Neutrophil (primary cell): Measurements from ENCODE around the gene PRTFDC1.

Experiments used
- H3K27ac ChIP-seq: fragments of 200-600 bp; sonication (generic); 2 replicates; pipeline ENCODE4 v1.5.1; 2016; ENCODE audit warnings: mild to moderate bottlenecking, moderate library complexity
- H3K27me3 ChIP-seq: fragments of 200-600 bp; sonication (generic); 2 replicates; pipeline ENCODE4 v1.6.0; 2016; ENCODE audit warnings: mild to moderate bottlenecking
- H3K36me3 ChIP-seq: fragments of 200-600 bp; sonication (generic); 2 replicates; pipeline ENCODE4 v1.5.1; 2017
- H3K4me1 ChIP-seq, 2 experiments: fragments of 200-600 bp in 1 of 2; sonication (generic) in 1 of 2; 1 replicate in 1 of 2; 2 replicates in 1 of 2; pipeline versions ENCODE4 v1.5.1 to v1.6.1; 2013 to 2016; ENCODE audit warnings: low read depth in 1 of 2, low read length in 1 of 2, mild to moderate bottlenecking in 1 of 2, moderate library complexity in 1 of 2; ENCODE audit not compliant: control insufficient read depth in 1 of 2, insufficient read depth in 1 of 2
- H3K4me3 ChIP-seq, 2 experiments: fragments of 200-600 bp in 1 of 2; sonication (generic) in 1 of 2; 1 replicate in 1 of 2; 2 replicates in 1 of 2; pipeline ENCODE4 v1.5.1; 2013 to 2016; ENCODE audit warnings: low read depth in 1 of 2, low read length in 1 of 2, mild to moderate bottlenecking in 1 of 2, moderate library complexity in 1 of 2
- H3K9me3 ChIP-seq: fragments of 200-600 bp; sonication (generic); 2 replicates; pipeline ENCODE4 v1.5.1; 2016
- TF ChIP-seq, protein P1 (sequence below): fragments of 200-600 bp; sonication (generic); IDR thresholded peaks from 2 replicates; pipeline ENCODE4 v1.5.1; 2016; ENCODE audit warnings: antibody characterized with exemption

The PRTFDC1 gene

DNA sequence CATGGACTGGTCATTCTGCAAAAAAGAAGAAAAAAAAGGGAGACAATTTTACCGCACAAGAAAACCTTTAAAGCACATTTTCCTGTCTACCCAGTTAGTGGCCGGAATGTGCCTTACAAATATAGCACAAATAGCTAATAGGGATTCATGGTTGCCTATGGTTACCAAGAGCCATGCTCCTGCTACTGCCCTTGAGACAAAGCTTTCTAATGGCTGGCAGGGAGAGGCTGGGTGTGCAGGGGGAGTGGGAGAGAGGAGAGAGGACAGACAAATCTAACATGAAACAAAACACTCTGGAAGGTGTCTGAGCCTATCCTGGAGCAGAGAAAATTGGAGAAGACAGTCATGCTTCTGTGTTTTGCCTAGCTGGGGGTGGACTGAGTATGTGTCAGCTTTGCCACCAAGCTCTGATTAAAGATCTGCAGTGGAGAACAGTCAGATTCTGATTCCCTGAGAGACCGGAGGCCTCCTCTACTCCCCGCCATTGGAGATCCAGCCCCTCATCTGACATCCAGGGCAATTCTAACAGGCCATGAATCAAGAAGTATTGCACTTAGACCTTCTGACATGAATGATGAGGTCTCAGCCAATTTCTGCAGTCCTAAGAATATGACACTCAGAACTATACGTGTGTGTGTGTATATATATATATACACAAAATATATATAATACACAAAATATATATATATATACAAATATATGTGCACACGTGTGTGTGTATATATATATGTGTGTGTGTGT, 80.2 kb downstream of the PRTFDC1 start:
- no peaks in the 10 kb centered on the region for H3K9me3 ChIP-seq
- H3K27ac ChIP-seq = no peak overlapping the region
- TF ChIP-seq, protein P1, sequence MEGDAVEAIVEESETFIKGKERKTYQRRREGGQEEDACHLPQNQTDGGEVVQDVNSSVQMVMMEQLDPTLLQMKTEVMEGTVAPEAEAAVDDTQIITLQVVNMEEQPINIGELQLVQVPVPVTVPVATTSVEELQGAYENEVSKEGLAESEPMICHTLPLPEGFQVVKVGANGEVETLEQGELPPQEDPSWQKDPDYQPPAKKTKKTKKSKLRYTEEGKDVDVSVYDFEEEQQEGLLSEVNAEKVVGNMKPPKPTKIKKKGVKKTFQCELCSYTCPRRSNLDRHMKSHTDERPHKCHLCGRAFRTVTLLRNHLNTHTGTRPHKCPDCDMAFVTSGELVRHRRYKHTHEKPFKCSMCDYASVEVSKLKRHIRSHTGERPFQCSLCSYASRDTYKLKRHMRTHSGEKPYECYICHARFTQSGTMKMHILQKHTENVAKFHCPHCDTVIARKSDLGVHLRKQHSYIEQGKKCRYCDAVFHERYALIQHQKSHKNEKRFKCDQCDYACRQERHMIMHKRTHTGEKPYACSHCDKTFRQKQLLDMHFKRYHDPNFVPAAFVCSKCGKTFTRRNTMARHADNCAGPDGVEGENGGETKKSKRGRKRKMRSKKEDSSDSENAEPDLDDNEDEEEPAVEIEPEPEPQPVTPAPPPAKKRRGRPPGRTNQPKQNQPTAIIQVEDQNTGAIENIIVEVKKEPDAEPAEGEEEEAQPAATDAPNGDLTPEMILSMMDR = no peak
- H3K36me3 ChIP-seq = no peaks in the 10 kb centered on the region
- no peak overlapping the region for H3K4me3 ChIP-seq
- no peaks in the 10 kb centered on the region for H3K4me1 ChIP-seq
- no peaks in the 10 kb centered on the region for H3K27me3 ChIP-seq

DNA sequence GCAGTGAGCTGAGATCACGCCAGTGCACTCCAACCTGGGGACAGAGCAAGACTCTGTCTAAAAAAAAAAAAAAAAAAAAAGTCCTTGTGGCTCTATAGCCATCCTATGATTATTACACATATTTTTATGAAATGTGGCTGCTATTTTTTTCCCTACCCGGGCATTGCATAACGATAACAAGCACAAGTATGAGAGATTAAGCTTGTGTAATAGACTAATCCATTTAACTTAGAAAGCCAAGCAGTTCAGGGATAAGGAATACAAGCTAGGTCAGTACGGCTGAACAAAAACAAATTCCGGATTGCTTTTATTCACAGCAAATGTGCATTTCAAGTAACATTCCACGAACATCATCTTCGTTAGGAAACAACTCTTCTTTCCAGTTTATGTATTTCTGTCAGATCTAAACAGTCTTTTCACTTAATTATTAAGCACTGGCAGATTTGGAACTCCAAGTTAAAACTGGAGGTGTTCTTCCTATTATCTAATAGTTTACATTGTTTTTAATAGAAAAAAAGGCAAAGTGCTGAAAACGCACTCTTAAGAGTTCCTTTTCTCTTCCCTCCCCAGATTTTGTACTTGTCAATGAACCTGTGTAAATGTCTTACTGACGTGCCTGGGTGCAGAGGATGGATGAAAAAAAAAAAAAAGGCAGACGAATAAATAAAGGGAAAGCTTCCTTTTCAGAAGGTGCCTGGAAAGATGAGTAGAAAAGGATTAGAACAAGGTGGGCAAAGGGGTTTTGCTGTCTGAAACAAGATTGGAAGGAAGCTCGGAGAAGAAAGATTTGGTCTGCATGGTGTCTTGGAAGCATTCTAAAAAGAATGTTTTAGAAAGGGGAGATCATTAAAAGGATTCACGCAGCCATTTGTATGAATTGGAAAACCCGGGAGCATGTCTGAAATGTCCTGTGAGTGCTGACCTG, 81.1 kb downstream of the PRTFDC1 start:
- no peaks in the 10 kb centered on the region for H3K27me3 ChIP-seq

GRCh38 chr10:24869354-24870015, 82.9 kb downstream of the PRTFDC1 start:
- H3K4me1 ChIP-seq = no peaks in the 10 kb centered on the region
- H3K27me3 ChIP-seq = no peaks in the 10 kb centered on the region
- no peak overlapping the region for H3K27ac ChIP-seq
- no peak overlapping the region for H3K4me3 ChIP-seq
- H3K36me3 ChIP-seq = no peaks in the 10 kb centered on the region
- H3K9me3 ChIP-seq = no peaks in the 10 kb centered on the region
- TF ChIP-seq, protein P1 = no peak

More for the DNA sequence above, 81.1 kb downstream of the PRTFDC1 start:
- H3K4me3 ChIP-seq = no peak overlapping the region
- no peak overlapping the region for H3K27ac ChIP-seq
- H3K9me3 ChIP-seq = no peaks in the 10 kb centered on the region
- H3K4me1 ChIP-seq = no peaks in the 10 kb centered on the region
- TF ChIP-seq, protein P1 = no peak
- no peaks in the 10 kb centered on the region for H3K36me3 ChIP-seq

- H3K27me3 ChIP-seq = no peaks in the 10 kb centered on the region
- TF ChIP-seq, protein P1 = no peak
- H3K4me1 ChIP-seq = no peaks in the 10 kb centered on the region
- H3K9me3 ChIP-seq = no peaks in the 10 kb centered on the region
- no peak overlapping the region for H3K4me3 ChIP-seq
- no peak overlapping the region for H3K27ac ChIP-seq
- H3K36me3 ChIP-seq = no peaks in the 10 kb centered on the region
Observed at GRCh38 chr10:24866604-24867583, 85.5 kb downstream of the PRTFDC1 start.
